ENCODE measurements around the gene FSD1L.

Gene FSD1L

GRCh38 chr9:105447814-105448812 is at the start of gene FSD1L:
TSS of gene FSD1L (plus strand) at chr9:105448034. CDS start at chr9:105448221, 187 bp downstream.
- DNase-seq = peak; percentile 74

GRCh38 chr9:105399117-105399516 is 48.7 kb upstream of the FSD1L start:
- DNase-seq = no peak

GRCh38 chr9:105401651-105402050 is 46.2 kb upstream of the FSD1L start:
- no peak for DNase-seq

GRCh38 chr9:105403552-105404248 is 44.1 kb upstream of the FSD1L start:
- DNase-seq = no peak

- DNase-seq = no peak
Measured at GRCh38 chr9:105405514-105406131, 42.2 kb upstream of the FSD1L start.

GRCh38 chr9:105406369-105406768 is 41.5 kb upstream of the FSD1L start:
- no peak for DNase-seq

- no peak for DNase-seq
Measured at GRCh38 chr9:105413525-105413924, 34.3 kb upstream of the FSD1L start.

- DNase-seq = no peak
Measured at GRCh38 chr9:105414947-105415661, 32.7 kb upstream of the FSD1L start.

GRCh38 chr9:105415662-105415980 is 32.2 kb upstream of the FSD1L start:
- no peak for DNase-seq

GRCh38 chr9:105416840-105417239 is 31.0 kb upstream of the FSD1L start:
- DNase-seq = no peak

GRCh38 chr9:105418588-105419500 is 29.0 kb upstream of the FSD1L start:
- no peak for DNase-seq

GRCh38 chr9:105419816-105420597 is 27.8 kb upstream of the FSD1L start:
- no peak for DNase-seq

- no peak for DNase-seq
Measured at GRCh38 chr9:105421154-105421553, 26.7 kb upstream of the FSD1L start.

GRCh38 chr9:105421864-105422263 is 26.0 kb upstream of the FSD1L start:
- no peak for DNase-seq

- no peak for DNase-seq
Measured at GRCh38 chr9:105425816-105426433, 21.9 kb upstream of the FSD1L start.

- no peak for DNase-seq
Measured at GRCh38 chr9:105426657-105427056, 21.2 kb upstream of the FSD1L start.

GRCh38 chr9:105431424-105432246 is 16.2 kb upstream of the FSD1L start:
- DNase-seq = no peak

- DNase-seq = no peak
Measured at GRCh38 chr9:105432247-105432842, 15.5 kb upstream of the FSD1L start.

GRCh38 chr9:105435453-105435852 is 12.4 kb upstream of the FSD1L start:
- DNase-seq = no peak

Data from NCI-H1048 (cell line).